Chondrocyte (in vitro differentiated cells): ENCODE measurements around the gene ARHGAP24. TPM values are rescaled to one million over a fixed set of nuclear protein-coding genes. Genes with fewer than 3 reads are reported as not detected.

Source experiments
- DNase-seq: peaks from one replicate; pipeline ENCODE4 v3.0.0; 2021; ENCODE audit warnings: mixed read lengths, low spot score
- H3K27ac Mint-ChIP-seq: one replicate; pipeline ENCODE4 v1.8.0; 2021; ENCODE audit warnings: mild to moderate bottlenecking, moderate library complexity, mixed read lengths; ENCODE audit not compliant: unreplicated experiment
- H3K27me3 Mint-ChIP-seq: 2 replicates; pipeline ENCODE4 v1.8.0; 2021; ENCODE audit warnings: low read depth, mixed read lengths
- H3K36me3 Mint-ChIP-seq: 2 replicates; pipeline ENCODE4 v1.8.0; 2021; ENCODE audit warnings: low read depth, mixed read lengths
- H3K4me1 Mint-ChIP-seq: 2 replicates; pipeline ENCODE4 v1.8.0; 2021; ENCODE audit warnings: low read depth, mild to moderate bottlenecking, mixed read lengths
- H3K4me3 Mint-ChIP-seq: one replicate; pipeline ENCODE4 v1.8.0; 2021; ENCODE audit warnings: mild to moderate bottlenecking, moderate library complexity, mixed read lengths; ENCODE audit not compliant: unreplicated experiment
- H3K9me3 Mint-ChIP-seq: 2 replicates; pipeline ENCODE4 v1.8.0; 2021; ENCODE audit warnings: low read depth, mixed read lengths
- total RNA-seq: library from RNA; stranded (reverse); gene quantifications from 3 replicates; pipeline ENCODE4 v1.2.1, GENCODE V29; 2021
- TF ChIP-seq, protein P1 (sequence below): fragments of 200-600 bp; sonication (generic); IDR thresholded peaks from 2 replicates; pipeline ENCODE4 v1.5.0; 2021; ENCODE audit warnings: antibody characterized with exemption, mild to moderate bottlenecking, moderate library complexity

Gene ARHGAP24
- total RNA-seq, 1 donor from 2014 or later: 22.0 TPM

DNA sequence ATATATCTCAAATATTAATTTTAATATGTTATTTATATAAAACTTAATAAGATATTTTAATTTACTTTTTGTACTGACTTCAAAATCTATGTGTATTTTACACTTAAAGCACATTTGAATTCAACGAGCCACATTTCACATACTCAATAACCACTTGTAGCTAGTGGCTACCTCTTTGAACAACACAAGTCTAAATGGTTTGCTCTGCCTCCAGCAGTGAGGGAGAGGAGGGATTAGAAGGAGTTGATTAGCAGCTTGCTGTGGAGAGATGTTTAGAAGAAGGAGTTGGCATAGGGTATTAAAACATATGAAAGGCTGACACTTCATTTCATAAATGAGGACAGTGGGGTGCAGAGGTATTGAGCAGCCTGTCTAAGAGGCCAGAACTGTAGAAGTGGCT is 124.0 kb downstream of the ARHGAP24 start:
- Mint-ChIP-seq H3K4me3 (no peak overlapping the region), H3K27me3 (no peaks in the 10 kb centered on the region), H3K36me3 (no peaks in the 10 kb centered on the region), H3K27ac (no peak overlapping the region), H3K9me3 (no peaks in the 10 kb centered on the region), H3K4me1 (no peaks in the 10 kb centered on the region)
- no peak for DNase-seq
- TF ChIP-seq, protein P1, sequence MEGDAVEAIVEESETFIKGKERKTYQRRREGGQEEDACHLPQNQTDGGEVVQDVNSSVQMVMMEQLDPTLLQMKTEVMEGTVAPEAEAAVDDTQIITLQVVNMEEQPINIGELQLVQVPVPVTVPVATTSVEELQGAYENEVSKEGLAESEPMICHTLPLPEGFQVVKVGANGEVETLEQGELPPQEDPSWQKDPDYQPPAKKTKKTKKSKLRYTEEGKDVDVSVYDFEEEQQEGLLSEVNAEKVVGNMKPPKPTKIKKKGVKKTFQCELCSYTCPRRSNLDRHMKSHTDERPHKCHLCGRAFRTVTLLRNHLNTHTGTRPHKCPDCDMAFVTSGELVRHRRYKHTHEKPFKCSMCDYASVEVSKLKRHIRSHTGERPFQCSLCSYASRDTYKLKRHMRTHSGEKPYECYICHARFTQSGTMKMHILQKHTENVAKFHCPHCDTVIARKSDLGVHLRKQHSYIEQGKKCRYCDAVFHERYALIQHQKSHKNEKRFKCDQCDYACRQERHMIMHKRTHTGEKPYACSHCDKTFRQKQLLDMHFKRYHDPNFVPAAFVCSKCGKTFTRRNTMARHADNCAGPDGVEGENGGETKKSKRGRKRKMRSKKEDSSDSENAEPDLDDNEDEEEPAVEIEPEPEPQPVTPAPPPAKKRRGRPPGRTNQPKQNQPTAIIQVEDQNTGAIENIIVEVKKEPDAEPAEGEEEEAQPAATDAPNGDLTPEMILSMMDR: no peak

DNA sequence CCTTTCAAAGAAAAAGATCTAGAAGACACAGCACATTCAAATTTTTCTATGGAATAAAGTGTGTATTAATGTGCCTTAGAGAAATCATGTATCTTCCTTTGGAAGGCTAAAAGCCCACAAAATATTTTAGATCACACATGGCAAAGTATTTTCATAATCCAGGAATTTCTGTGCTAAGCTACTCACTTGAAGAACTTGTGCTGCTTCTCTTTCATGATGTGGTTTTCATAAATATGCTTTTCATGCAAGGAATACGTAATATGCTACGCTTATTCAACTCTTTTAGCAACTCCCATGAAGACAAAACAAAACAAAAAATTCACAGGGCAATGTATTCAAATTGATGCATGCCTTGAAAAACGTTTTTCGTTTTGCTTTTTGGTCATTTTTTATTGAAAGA is 125.6 kb downstream of the ARHGAP24 start:
- TF ChIP-seq, protein P1: no peak
- no peak overlapping the region for H3K27ac Mint-ChIP-seq
- H3K4me1 Mint-ChIP-seq: no peaks in the 10 kb centered on the region
- H3K9me3 Mint-ChIP-seq: no peaks in the 10 kb centered on the region
- no peaks in the 10 kb centered on the region for H3K36me3 Mint-ChIP-seq
- no peak for DNase-seq
- no peak overlapping the region for H3K4me3 Mint-ChIP-seq
- H3K27me3 Mint-ChIP-seq: no peaks in the 10 kb centered on the region

DNA sequence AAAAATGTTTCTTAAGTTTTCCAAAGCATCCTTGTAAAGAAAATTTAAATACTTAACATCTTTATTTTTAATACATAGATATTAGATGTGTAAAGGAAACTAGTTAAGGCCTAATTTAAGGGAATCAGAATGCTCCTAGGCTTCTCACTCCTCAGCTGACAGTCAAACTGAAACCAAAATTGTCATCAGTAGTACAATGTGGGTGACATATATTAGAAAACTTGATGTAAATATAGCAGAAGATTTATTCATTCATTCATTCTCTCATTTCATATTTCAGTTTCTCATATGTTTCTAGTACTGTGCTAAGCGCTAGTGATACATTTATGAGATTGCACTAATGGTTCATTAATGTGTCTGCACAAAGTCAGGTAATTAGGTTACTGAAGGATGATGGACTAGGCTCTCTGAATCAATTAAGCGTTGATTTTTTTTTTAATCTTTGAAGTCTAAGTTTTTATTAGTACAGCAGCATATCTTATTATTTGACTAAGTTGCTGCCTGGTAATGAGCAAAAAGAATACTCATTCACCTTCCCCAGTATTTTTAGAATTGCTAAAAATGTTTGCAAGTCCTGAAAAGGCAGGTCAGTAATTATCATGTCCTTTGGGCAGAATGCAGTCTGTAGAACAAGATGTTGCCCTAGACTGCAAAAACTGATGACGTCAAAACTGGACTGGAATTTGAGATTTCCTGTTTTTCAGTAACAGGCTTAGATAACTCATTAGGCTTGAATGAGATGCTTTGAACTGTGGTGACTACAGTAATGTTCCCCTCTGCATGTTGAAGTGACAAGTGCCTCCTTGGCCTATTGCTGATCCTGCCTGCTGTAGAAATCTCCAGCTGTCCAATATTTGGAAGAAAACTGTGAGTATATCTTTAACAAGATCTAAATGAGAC is 128.7 kb downstream of the ARHGAP24 start:
- Mint-ChIP-seq H3K27me3 (no peaks in the 10 kb centered on the region), H3K9me3 (no peaks in the 10 kb centered on the region), H3K4me1 (no peaks in the 10 kb centered on the region), H3K4me3 (no peak overlapping the region), H3K36me3 (no peaks in the 10 kb centered on the region), H3K27ac (no peak overlapping the region)
- TF ChIP-seq, protein P1: no peak
- DNase-seq: no peak

DNA sequence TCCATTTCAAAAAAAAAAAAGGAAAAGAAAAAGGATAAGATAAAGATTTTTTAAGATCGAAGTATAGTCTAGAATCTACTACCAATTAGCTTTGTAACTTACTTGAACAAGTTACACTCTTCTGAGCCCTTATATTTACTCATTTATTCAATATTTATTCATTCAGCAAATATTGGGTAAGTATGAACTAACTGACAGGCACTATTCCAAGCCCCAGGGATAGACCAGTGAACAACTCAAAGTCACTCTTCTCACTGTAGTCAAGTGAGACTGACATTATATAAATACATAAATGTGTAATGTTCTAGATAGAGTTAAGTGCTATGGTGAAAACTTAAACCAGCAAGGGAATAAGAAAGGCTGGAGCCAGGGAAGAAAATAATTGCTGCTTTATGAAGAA is 131.6 kb downstream of the ARHGAP24 start:
- no peaks in the 10 kb centered on the region for H3K9me3 Mint-ChIP-seq
- H3K36me3 Mint-ChIP-seq: no peaks in the 10 kb centered on the region
- no peak overlapping the region for H3K27ac Mint-ChIP-seq
- TF ChIP-seq, protein P1: no peak
- no peaks in the 10 kb centered on the region for H3K4me1 Mint-ChIP-seq
- DNase-seq: no peak
- no peak overlapping the region for H3K4me3 Mint-ChIP-seq
- no peaks in the 10 kb centered on the region for H3K27me3 Mint-ChIP-seq

DNA sequence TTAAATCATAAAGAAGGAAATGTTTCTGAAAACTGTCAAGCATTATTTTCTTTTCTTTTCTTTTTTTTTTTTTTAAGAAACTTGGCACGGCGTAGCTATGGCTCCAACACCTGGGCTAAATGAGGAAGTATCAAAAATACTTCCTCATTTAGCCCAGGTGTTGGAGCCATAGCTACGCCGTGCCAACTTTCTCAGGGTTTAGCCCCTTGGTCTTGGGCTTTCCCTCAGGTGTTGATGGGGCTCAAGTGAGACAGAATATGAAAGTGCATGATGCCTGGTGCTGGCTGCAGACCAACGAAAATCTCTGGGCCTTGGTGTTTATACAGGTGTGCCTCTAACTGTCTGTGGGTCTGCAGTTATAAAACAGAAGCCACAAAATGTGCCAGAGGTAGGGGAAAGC is 132.7 kb downstream of the ARHGAP24 start:
- no peaks in the 10 kb centered on the region for H3K27me3 Mint-ChIP-seq
- DNase-seq: no peak
- no peak overlapping the region for H3K4me3 Mint-ChIP-seq
- TF ChIP-seq, protein P1: no peak
- H3K36me3 Mint-ChIP-seq: no peaks in the 10 kb centered on the region
- H3K27ac Mint-ChIP-seq: no peak overlapping the region
- H3K9me3 Mint-ChIP-seq: no peaks in the 10 kb centered on the region
- no peaks in the 10 kb centered on the region for H3K4me1 Mint-ChIP-seq
